Panc1 (cell line): ENCODE data around the gene PIH1D1. TPM values are rescaled to one million over a fixed set of nuclear protein-coding genes. Genes with fewer than 3 reads are reported as not detected.

Experiments
- ATAC-seq: fragments of 200-7000 bp; cut with Tn5 transposase; 2 replicates; pipeline ENCODE4 v1.9.1; 2020; ENCODE audit warnings: mild to moderate bottlenecking, moderate library complexity
- BruUV-seq: library from RNA; stranded (reverse); fragments of 400-500 nt; replicated peaks from 2 replicates; lab custom pipeline; 2021; lab: Mats Ljungman, UMichigan
- CTCF ChIA-PET: fragments of 300-600 bp; sonication (Branson Sonifier 250); formaldehyde crosslinking; loops from one replicate; lab custom pipeline; 2022; ENCODE audit warnings: antibody characterized with exemption; lab: Charles Lee
- POLR2A ChIA-PET: fragments of 300-600 bp; sonication (Branson Sonifier 250); formaldehyde crosslinking; loops from one replicate; lab custom pipeline; 2022; ENCODE audit warnings: antibody characterized with exemption; lab: Charles Lee
- DNase-seq: peaks from one replicate; pipeline ENCODE4 v3.0.0-alpha.2; 2010; ENCODE audit warnings: low read depth, low spot score
- H3K27ac ChIP-seq: 2 replicates; pipeline ENCODE4 v1.5.1; 2011; ENCODE audit warnings: mild to moderate bottlenecking, low read length, inconsistent platforms
- H3K27me3 ChIP-seq: fragments of 200-500 bp; sonication (Bioruptor generic); 2 replicates; pipeline ENCODE4 v1.6.0; 2014; ENCODE audit warnings: low read length, inconsistent platforms; ENCODE audit not compliant: control insufficient read depth, insufficient read depth
- H3K36me3 ChIP-seq: fragments of 200-500 bp; sonication (Bioruptor generic); 2 replicates; pipeline ENCODE4 v1.5.1; 2014; ENCODE audit warnings: inconsistent platforms, mild to moderate bottlenecking, low read length, moderate library complexity; ENCODE audit not compliant: control insufficient read depth, insufficient read depth
- H3K4me1 ChIP-seq: 2 replicates; pipeline ENCODE4 v1.5.1; 2011; ENCODE audit warnings: inconsistent platforms, mild to moderate bottlenecking, low read length, moderate library complexity; ENCODE audit not compliant: control insufficient read depth, insufficient read depth
- H3K4me3 ChIP-seq, 2 experiments: 2 replicates each; pipeline ENCODE4 v1.5.1; 2011 to 2012; ENCODE audit warnings: low read depth in 2 of 2, low read length in 2 of 2, mild to moderate bottlenecking in 2 of 2, inconsistent platforms in 1 of 2, moderate library complexity in 1 of 2
- H3K9me3 ChIP-seq: fragments of 200-500 bp; sonication (Bioruptor generic); 2 replicates; pipeline ENCODE4 v1.5.1; 2014; ENCODE audit warnings: low read depth, mild to moderate bottlenecking, inconsistent platforms, low read length, moderate library complexity; ENCODE audit not compliant: control insufficient read depth, insufficient read depth
- CTCF ChIP-seq: fragments of 450-650 bp; IDR thresholded peaks from 2 replicates; pipeline ENCODE4 v1.5.1; 2017; ENCODE audit warnings: mild to moderate bottlenecking
- POLR2AphosphoS5 ChIP-seq: IDR thresholded peaks from 2 replicates; pipeline ENCODE4 v1.6.1; 2012; ENCODE audit warnings: mild to moderate bottlenecking, low read depth, low read length, moderate library complexity
- REST ChIP-seq, 2 experiments: IDR thresholded peaks; 2 replicates each; pipeline ENCODE4 v1.6.1; 2011 to 2012; ENCODE audit warnings: low read depth in 2 of 2, control low read depth in 1 of 2, low read length in 1 of 2, mild to moderate bottlenecking in 1 of 2, moderate library complexity in 1 of 2; ENCODE audit not compliant: insufficient read depth in 1 of 2
- SIN3A ChIP-seq: IDR thresholded peaks from 2 replicates; pipeline ENCODE4 v1.6.1; 2012; ENCODE audit warnings: low read depth, mild to moderate bottlenecking, low read length, moderate library complexity, borderline replicate concordance; ENCODE audit not compliant: insufficient read depth
- TCF7L2 ChIP-seq: IDR thresholded peaks from 2 replicates; pipeline ENCODE4 v1.6.1; 2011; ENCODE audit warnings: mild to moderate bottlenecking, low read depth, low read length, inconsistent platforms
- in situ Hi-C: cut with HindIII; loops from 2 replicates; pipeline ENCODE4 v1.10.0; 2016; ENCODE audit warnings: low sequenced_read_pairs, low pct_unique_long_range_greater_than_20kb
- intact Hi-C: fragments of 100-400 bp; cut with micrococcal nuclease; formaldehyde crosslinking; loops from one replicate; pipeline ENCODE4 v1.10.0; 2022; ENCODE audit not compliant: unreplicated experiment
- total RNA-seq: library from RNA; stranded (reverse); gene quantifications from one replicate; pipeline ENCODE4 v1.2.1, GENCODE V29; 2021; ENCODE audit not compliant: unreplicated experiment

The PIH1D1 gene
- total RNA-seq, 1 experiment from 2014 or later = 78.5 TPM

GRCh38 chr19:49481020-49481683 is 29.5 kb upstream of the PIH1D1 start:
- 0 out of 2 replicates have a peak, but pooled peaks have one; percentile 58 for ATAC-seq
- no TSS peak for BruUV-seq
- TF ChIP-seq POLR2AphosphoS5 (no peak), CTCF (no peak), REST (IDR thresholded peaks at IDR 0.05; ENCODE audit: insufficient read depth in 1 of 2, low read depth in 2 of 2, low read length in 1 of 2) (no peak), SIN3A (no peak), TCF7L2 (no peak)
- CTCF ChIA-PET = no interaction called here
- no peak for DNase-seq
- Histone ChIP-seq H3K4me3 (no peak overlapping the region), H3K27me3 (no peaks in the 10 kb centered on the region), H3K4me1 (no peaks in the 10 kb centered on the region), H3K36me3 (no peaks in the 10 kb centered on the region), H3K27ac (no peak overlapping the region), H3K9me3 (no peaks in the 10 kb centered on the region)
- POLR2A ChIA-PET = interaction anchor here (0.5 kb wide), 1 partner anchor 30 kb away, joined by 4 read pairs; no protein-coding TSS in a partner anchor
- intact Hi-C loops = no loop called here
- in situ Hi-C loops = no loop called here

GRCh38 chr19:49479975-49480628 is 28.5 kb upstream of the PIH1D1 start:
- Histone ChIP-seq H3K4me3 (no peak overlapping the region), H3K27ac (no peak overlapping the region), H3K4me1 (no peaks in the 10 kb centered on the region), H3K27me3 (no peaks in the 10 kb centered on the region), H3K9me3 (no peaks in the 10 kb centered on the region), H3K36me3 (no peaks in the 10 kb centered on the region)
- ChIA-PET POLR2A (no interaction called here), CTCF (no interaction called here)
- intact Hi-C loops = no loop called here
- TF ChIP-seq SIN3A = no peak
- TF ChIP-seq POLR2AphosphoS5 = no peak
- no peak for TF ChIP-seq CTCF
- TF ChIP-seq TCF7L2 = no peak
- TF ChIP-seq REST (IDR thresholded peaks at IDR 0.05; ENCODE audit: insufficient read depth in 1 of 2, low read depth in 2 of 2, low read length in 1 of 2) = no peak
- ATAC-seq = no peak
- in situ Hi-C loops = no loop called here
- no TSS peak for BruUV-seq
- DNase-seq = no peak
